Hepatocyte (in vitro differentiated cells): ENCODE results near the gene ASPDH. TPM values are rescaled to one million over a fixed set of nuclear protein-coding genes. Genes with fewer than 3 reads are reported as not detected.

Source experiments
- DNase-seq: peaks from one replicate; pipeline ENCODE4 v3.0.0-alpha.2; 2016; ENCODE audit warnings: low spot score
- H2AFZ ChIP-seq: fragments of 200-600 bp; sonication (generic); 2 replicates; pipeline ENCODE4 v1.6.0; 2016; ENCODE audit warnings: antibody characterized with exemption, mild to moderate bottlenecking
- H3K27ac ChIP-seq: fragments of 200-600 bp; sonication (generic); 2 replicates; pipeline ENCODE4 v1.5.1; 2016; ENCODE audit warnings: mild to moderate bottlenecking
- H3K27me3 ChIP-seq: fragments of 200-600 bp; sonication (generic); 2 replicates; pipeline ENCODE4 v1.6.1; 2016
- H3K36me3 ChIP-seq: fragments of 200-600 bp; sonication (generic); replicated peaks from 2 replicates; pipeline ENCODE4 v1.5.1; 2016; ENCODE audit warnings: low read depth; ENCODE audit not compliant: insufficient read depth
- H3K4me1 ChIP-seq: fragments of 200-600 bp; sonication (generic); 2 replicates; pipeline ENCODE4 v1.5.1; 2016; ENCODE audit warnings: mild to moderate bottlenecking, moderate library complexity; ENCODE audit not compliant: insufficient read depth
- H3K4me2 ChIP-seq: fragments of 200-600 bp; sonication (generic); 2 replicates; pipeline ENCODE4 v1.6.0; 2016
- H3K4me3 ChIP-seq: fragments of 200-600 bp; sonication (generic); 2 replicates; pipeline ENCODE4 v1.5.1; 2016; ENCODE audit warnings: mild to moderate bottlenecking
- H3K79me2 ChIP-seq: fragments of 200-600 bp; sonication (generic); 2 replicates; pipeline ENCODE4 v1.6.0; 2017; ENCODE audit warnings: mild to moderate bottlenecking
- H3K9me2 ChIP-seq: fragments of 200-600 bp; sonication (generic); replicated peaks from 2 replicates; pipeline ENCODE4 v1.6.0; 2017; ENCODE audit warnings: mild to moderate bottlenecking; ENCODE audit not compliant: insufficient read depth
- H3K9me3 ChIP-seq: fragments of 200-600 bp; sonication (generic); 2 replicates; pipeline ENCODE4 v1.5.1; 2016; ENCODE audit warnings: low read depth, mild to moderate bottlenecking
- H4K20me1 ChIP-seq: fragments of 200-600 bp; sonication (generic); 2 replicates; pipeline ENCODE4 v1.6.0; 2016; ENCODE audit warnings: mild to moderate bottlenecking; ENCODE audit not compliant: insufficient read depth, poor library complexity, severe bottlenecking
- CTCF ChIP-seq: fragments of 200-600 bp; sonication (generic); IDR thresholded peaks from 2 replicates; pipeline ENCODE4 v1.5.1; 2016; ENCODE audit warnings: antibody characterized with exemption, mild to moderate bottlenecking; ENCODE audit not compliant: poor library complexity
- EZH2 ChIP-seq: fragments of 200-600 bp; sonication (generic); IDR thresholded peaks from 2 replicates; pipeline ENCODE4 v1.6.1; 2016; ENCODE audit warnings: antibody characterized with exemption, mild to moderate bottlenecking, borderline replicate concordance
- EZH2phosphoT487 ChIP-seq: fragments of 200-600 bp; sonication (generic); IDR thresholded peaks from one replicate; pipeline ENCODE4 v1.6.1; 2018; ENCODE audit warnings: antibody characterized with exemption, mild to moderate bottlenecking, low read depth, moderate library complexity; ENCODE audit not compliant: unreplicated experiment, severe bottlenecking
- WGBS: methylation state at CpG from one replicate; pipeline ENCODE4 v1.1.6; 2016; ENCODE audit warnings: low lambda C conversion rate; ENCODE audit errors: missing lambda C conversion rate; 5-methylcytosine and 5-hydroxymethylcytosine counted together
- polyA plus RNA-seq: library from polyadenylated mRNA; unstranded; fragments of >200 nt; fragmentation: Nextera tagmentation; extraction: Ambion mirVana; gene quantifications from 2 replicates; pipeline ENCODE4 v1.2.1, GENCODE V29; 2016
- total RNA-seq: library from RNA; depleted of rRNA; stranded (reverse); fragments of >200 nt; gene quantifications from 2 replicates; pipeline ENCODE4 v1.2.3, GENCODE V29; 2014

The ASPDH gene
- total and polyA plus RNA-seq, 2 experiments from 2014 or later: 7.4 to 9.0 TPM

GRCh38 chr19:50482916-50483315, 30.8 kb downstream of the ASPDH start:
- no peak for DNase-seq
- 95% methylated on average over 10 of the region's 10 CpGs for WGBS
- Histone ChIP-seq H3K27me3 (peaks cover 8% of the 10 kb centered on the region), H3K27ac (no peak overlapping the region), H3K9me3 (no peaks in the 10 kb centered on the region), H3K4me3 (no peak overlapping the region), H3K4me2 (no peak overlapping the region), H3K9me2 (no peaks in the 10 kb centered on the region), H2AFZ (no peak overlapping the region), H3K79me2 (peaks cover 11% of the 10 kb centered on the region), H3K4me1 (no peaks in the 10 kb centered on the region), H3K36me3 (no peaks in the 10 kb centered on the region), H4K20me1 (peaks cover 28% of the 10 kb centered on the region)
- no peak for TF ChIP-seq EZH2phosphoT487
- TF ChIP-seq EZH2: no peak
- no peak for TF ChIP-seq CTCF

DNA sequence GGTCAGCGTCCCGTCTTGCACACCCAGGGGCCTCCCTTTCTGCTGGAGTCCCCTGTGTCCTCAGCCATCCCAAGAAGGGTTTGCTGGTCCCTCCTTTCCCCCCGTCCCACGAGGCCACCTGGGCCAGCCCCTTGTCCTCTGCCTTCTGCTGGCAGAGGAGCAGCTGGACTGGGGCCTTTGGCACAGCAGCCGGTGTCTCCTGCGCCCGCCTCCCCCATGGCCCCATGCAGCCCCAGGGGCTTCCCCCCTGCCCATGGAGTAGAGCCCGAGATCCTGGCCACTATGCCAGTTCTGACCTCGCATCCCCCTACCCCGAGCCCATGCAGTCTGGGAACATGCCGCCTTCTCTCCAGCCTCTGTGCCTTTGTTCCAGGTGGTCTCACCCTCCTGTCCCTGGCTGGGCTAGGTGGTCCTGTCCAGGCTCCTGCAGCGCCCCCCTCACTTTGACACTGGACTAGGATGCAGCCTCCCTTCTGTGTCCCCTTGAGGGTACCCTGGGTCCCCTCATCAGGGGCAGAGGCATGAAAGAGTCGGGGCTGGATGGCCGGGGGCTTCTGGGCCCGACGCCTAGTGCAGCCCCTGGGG, 31.4 kb downstream of the ASPDH start:
- no peak for DNase-seq
- TF ChIP-seq EZH2phosphoT487: no peak
- no peak for TF ChIP-seq CTCF
- TF ChIP-seq EZH2: no peak
- Histone ChIP-seq H3K79me2 (peaks cover 17% of the 10 kb centered on the region), H2AFZ (no peak overlapping the region), H3K9me2 (no peaks in the 10 kb centered on the region), H3K36me3 (no peaks in the 10 kb centered on the region), H4K20me1 (peaks cover 34% of the 10 kb centered on the region), H3K4me3 (no peak overlapping the region), H3K4me1 (peaks cover 3% of the 10 kb centered on the region), H3K27ac (no peak overlapping the region), H3K9me3 (no peaks in the 10 kb centered on the region), H3K4me2 (no peak overlapping the region), H3K27me3 (peaks cover 4% of the 10 kb centered on the region)
- WGBS: 94% methylated on average over 10 of the region's 16 CpGs

DNA sequence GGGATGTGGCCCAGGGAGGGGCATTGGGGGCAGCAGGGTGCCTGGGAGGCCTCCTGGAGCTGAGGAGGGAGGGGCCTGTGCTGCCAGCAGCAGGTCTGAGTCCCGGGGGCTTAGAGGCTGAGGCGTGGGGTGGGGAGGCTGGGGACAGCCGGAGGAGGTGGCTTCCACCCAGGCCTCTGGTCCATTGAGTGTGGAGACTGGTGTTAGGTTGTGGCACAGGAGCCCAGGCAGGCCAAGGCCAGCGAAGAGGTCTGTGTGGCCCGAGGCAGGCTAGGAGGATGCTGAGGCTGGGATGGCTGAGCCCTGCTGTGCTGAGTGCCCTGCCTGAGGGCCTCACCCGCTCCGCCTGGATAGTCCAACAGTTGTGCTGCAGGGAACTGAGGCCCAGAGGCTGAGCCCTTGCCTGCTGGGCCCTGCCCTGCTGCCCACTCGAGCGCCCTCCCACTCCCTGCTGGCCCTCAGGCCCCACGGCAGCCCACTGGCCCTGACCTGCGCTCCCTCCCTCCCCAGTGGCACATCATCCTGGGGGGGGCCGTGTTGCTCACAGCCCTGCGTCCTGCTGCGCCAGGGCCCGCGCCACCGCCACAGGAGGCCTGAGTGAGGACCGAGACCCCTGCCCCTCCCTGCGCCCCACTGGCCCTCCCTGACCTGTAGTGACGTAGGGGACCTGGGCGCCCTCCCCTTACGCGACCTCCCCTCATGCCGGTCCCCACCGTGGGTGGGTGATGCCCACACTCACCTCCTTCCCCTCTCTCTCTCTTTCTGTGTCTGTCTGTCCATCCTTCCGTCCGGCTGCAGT, 32.2 kb downstream of the ASPDH start:
- Histone ChIP-seq H3K27me3 (no peaks in the 10 kb centered on the region), H3K9me2 (no peaks in the 10 kb centered on the region), H3K4me1 (peaks cover 6% of the 10 kb centered on the region), H3K27ac (no peak overlapping the region), H2AFZ (no peak overlapping the region), H3K4me2 (no peak overlapping the region), H3K4me3 (no peak overlapping the region), H3K9me3 (no peaks in the 10 kb centered on the region), H3K79me2 (peaks cover 22% of the 10 kb centered on the region), H3K36me3 (no peaks in the 10 kb centered on the region), H4K20me1 (peaks cover 36% of the 10 kb centered on the region)
- DNase-seq: no peak
- TF ChIP-seq CTCF (no peak), EZH2 (no peak), EZH2phosphoT487 (no peak)
- WGBS: 96% methylated on average over 18 of the region's 27 CpGs
